HG02973 (cell line): Measurements from ENCODE around the gene KRTAP10-2.
"Not testable (repeated sequence)": the region's sequence is repeated elsewhere in the genome, so short reads cannot be mapped to it uniquely, and the experiment has no call there.

ENCODE experiments used
- ATAC-seq: cut with Tn5 transposase; IDR thresholded peaks from one replicate; pipeline ENCODE4 v1.9.1; 2021; ENCODE audit warnings: moderate library complexity; ENCODE audit not compliant: unreplicated experiment

The KRTAP10-2 gene

DNA sequence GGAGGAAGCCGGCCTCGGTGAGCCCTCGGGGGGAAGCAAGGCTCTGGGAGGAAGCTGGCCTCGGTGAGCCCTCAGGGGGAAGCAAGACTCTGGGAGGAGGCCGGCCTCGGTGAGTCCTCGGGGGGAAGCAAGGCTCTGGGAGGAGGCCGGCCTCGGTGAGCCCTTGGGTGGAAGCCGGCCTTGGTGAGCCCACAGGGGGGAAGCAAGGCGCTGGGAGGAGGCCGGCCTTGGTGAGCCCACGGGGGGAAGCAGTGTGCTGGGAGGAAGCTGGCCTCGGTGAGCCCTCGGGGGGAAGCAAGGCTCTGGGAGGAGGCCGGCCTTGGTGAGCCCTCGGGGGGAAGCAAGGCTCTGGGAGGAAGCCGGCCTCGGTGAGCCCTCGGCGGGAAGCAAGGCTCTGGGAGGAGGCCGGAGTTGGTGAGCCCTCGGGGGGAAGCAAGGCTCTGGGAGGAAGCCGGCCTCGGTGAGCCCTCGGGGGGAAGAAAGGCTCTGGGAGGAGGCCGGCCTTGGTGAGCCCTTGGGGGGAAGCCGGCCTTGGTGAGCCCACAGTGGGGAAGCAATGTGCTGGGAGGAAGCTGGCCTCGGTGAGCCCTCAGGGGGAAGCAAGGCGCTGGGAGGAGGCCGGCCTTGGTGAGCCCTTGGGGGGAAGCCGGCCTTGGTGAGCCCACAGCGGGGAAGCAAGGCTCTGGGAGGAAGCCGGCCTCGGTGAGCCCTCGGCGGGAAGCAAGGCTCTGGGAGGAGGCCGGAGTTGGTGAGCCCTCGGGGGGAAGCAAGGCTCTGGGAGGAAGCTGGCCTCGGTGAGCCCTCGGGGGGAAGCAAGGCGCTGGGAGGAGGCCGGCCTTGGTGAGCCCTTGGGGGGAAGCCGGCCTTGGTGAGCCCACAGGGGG, 48.1 kb downstream of the KRTAP10-2 start:
- not testable (repeated sequence) for ATAC-seq

DNA sequence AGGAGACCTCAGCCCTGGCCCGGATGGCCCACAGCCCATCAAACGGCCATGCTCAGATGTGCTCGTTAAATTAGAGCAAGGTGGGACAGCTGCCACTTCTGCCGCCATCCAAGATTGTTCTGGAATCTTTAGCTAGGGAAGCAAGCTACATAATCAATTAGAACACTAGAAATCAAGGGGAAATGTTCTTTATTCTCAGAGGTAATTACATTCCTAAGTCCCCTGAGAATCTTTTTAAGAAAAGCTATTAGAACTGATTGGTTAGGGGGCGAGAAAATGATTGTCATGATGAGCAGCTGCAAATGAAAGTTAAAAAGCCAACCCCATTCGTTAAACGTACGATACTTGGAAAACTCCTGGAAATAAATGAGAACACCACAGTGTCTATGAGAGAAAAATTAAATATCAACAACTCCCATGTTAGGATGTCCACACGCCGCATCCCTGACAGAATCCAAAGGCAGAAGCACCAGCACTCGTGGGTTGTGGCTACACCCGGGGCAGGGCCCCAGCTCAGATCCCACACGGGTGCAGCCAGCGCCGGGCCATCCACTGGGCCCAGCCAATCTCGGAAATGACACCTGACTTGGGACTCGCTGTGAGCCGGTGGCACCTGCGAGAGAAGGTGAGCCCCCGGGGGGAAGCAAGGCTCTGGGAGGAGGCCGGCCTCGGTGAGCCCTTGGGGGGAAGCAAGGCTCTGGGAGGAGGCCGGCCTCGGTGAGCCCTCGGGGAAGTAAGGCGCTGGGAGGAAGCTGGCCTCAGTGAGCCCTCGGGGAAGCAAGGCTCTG, 48.9 kb downstream of the KRTAP10-2 start:
- no peak for ATAC-seq
